Glutamatergic neuron (in vitro differentiated cells): Measurements from ENCODE around the gene COL12A1. TPM values are rescaled to one million over a fixed set of nuclear protein-coding genes. Genes with fewer than 3 reads are reported as not detected.

ENCODE experiments used
- DNase-seq: peaks from one replicate; pipeline ENCODE4 v3.0.0; 2022
- H3K27ac Mint-ChIP-seq: one replicate; pipeline ENCODE4 v1.8.0; 2020; ENCODE audit warnings: mild to moderate bottlenecking, mixed read lengths, inconsistent platforms; ENCODE audit not compliant: unreplicated experiment
- H3K27me3 Mint-ChIP-seq: one replicate; pipeline ENCODE4 v1.8.0; 2020; ENCODE audit warnings: mild to moderate bottlenecking, moderate library complexity, mixed read lengths, inconsistent platforms; ENCODE audit not compliant: unreplicated experiment
- H3K36me3 Mint-ChIP-seq: one replicate; pipeline ENCODE4 v1.8.0; 2020; ENCODE audit warnings: mild to moderate bottlenecking, mixed read lengths, inconsistent platforms; ENCODE audit not compliant: unreplicated experiment
- H3K4me1 Mint-ChIP-seq: one replicate; pipeline ENCODE4 v1.8.0; 2020; ENCODE audit warnings: mild to moderate bottlenecking, low read depth, mixed read lengths, inconsistent platforms; ENCODE audit not compliant: unreplicated experiment
- H3K4me3 Mint-ChIP-seq: one replicate; pipeline ENCODE4 v1.8.0; 2020; ENCODE audit warnings: mild to moderate bottlenecking, mixed read lengths, inconsistent platforms; ENCODE audit not compliant: unreplicated experiment
- H3K9me3 Mint-ChIP-seq: one replicate; pipeline ENCODE4 v1.8.0; 2020; ENCODE audit warnings: mild to moderate bottlenecking, moderate library complexity, mixed read lengths, inconsistent platforms; ENCODE audit not compliant: unreplicated experiment
- CTCF ChIP-seq: fragments of 200-600 bp; sonication (generic); IDR thresholded peaks from one replicate; pipeline ENCODE4 v1.5.0; 2021; ENCODE audit not compliant: partially characterized antibody, unreplicated experiment
- total RNA-seq: library from RNA; stranded (reverse); fragmentation: NEBNext Ultra II Directional; extraction: Animal tissue kit (Norgen Biotek cat#: 25700); gene quantifications from one replicate; pipeline ENCODE4 v1.2.1, GENCODE V29; 2021; ENCODE audit not compliant: unreplicated experiment

COL12A1 gene
- total RNA-seq, 1 donor from 2014 or later: 2.4 TPM

GRCh38 chr6:75117701-75118100 lies 88.2 kb downstream of the COL12A1 start:
- Mint-ChIP-seq H3K36me3 (no peaks in the 10 kb centered on the region), H3K27me3 (no peaks in the 10 kb centered on the region), H3K4me3 (no peak overlapping the region), H3K4me1 (no peaks in the 10 kb centered on the region), H3K9me3 (no peaks in the 10 kb centered on the region), H3K27ac (no peak overlapping the region)
- no peak for TF ChIP-seq CTCF
- no peak for DNase-seq

GRCh38 chr6:75116946-75117345 lies 88.9 kb downstream of the COL12A1 start:
- no peaks in the 10 kb centered on the region for H3K9me3 Mint-ChIP-seq
- no peaks in the 10 kb centered on the region for H3K27me3 Mint-ChIP-seq
- H3K36me3 Mint-ChIP-seq: no peaks in the 10 kb centered on the region
- H3K4me1 Mint-ChIP-seq: no peaks in the 10 kb centered on the region
- DNase-seq: no peak
- H3K27ac Mint-ChIP-seq: no peak overlapping the region
- H3K4me3 Mint-ChIP-seq: no peak overlapping the region
- TF ChIP-seq CTCF: no peak

- Mint-ChIP-seq H3K27me3 (no peaks in the 10 kb centered on the region), H3K36me3 (no peaks in the 10 kb centered on the region), H3K9me3 (no peaks in the 10 kb centered on the region), H3K27ac (no peak overlapping the region), H3K4me3 (no peak overlapping the region), H3K4me1 (no peaks in the 10 kb centered on the region)
- TF ChIP-seq CTCF: no peak
- no peak for DNase-seq
These were observed 90.4 kb downstream of the COL12A1 start for GRCh38 chr6:75115481-75115880.

- Mint-ChIP-seq H3K4me1 (no peaks in the 10 kb centered on the region), H3K9me3 (no peaks in the 10 kb centered on the region)
These were observed 91.0 kb downstream of the COL12A1 start for GRCh38 chr6:75114806-75115205.

GRCh38 chr6:75114195-75114594 lies 91.7 kb downstream of the COL12A1 start:
- no peaks in the 10 kb centered on the region for H3K9me3 Mint-ChIP-seq
- DNase-seq: no peak
- H3K27ac Mint-ChIP-seq: no peak overlapping the region
- TF ChIP-seq CTCF: no peak
- no peaks in the 10 kb centered on the region for H3K36me3 Mint-ChIP-seq
- H3K4me3 Mint-ChIP-seq: no peak overlapping the region
- no peaks in the 10 kb centered on the region for H3K27me3 Mint-ChIP-seq
- no peaks in the 10 kb centered on the region for H3K4me1 Mint-ChIP-seq

More at GRCh38 chr6:75114806-75115205, 91.0 kb downstream of the COL12A1 start:
- no peak overlapping the region for H3K27ac Mint-ChIP-seq
- no peak for TF ChIP-seq CTCF
- no peak for DNase-seq
- H3K27me3 Mint-ChIP-seq: no peaks in the 10 kb centered on the region
- H3K36me3 Mint-ChIP-seq: no peaks in the 10 kb centered on the region
- H3K4me3 Mint-ChIP-seq: no peak overlapping the region
